ENCODE results near the gene LRRC61. TPM values are rescaled to one million over a fixed set of nuclear protein-coding genes. Genes with fewer than 3 reads are reported as not detected.

The LRRC61 gene
- total and polyA plus RNA-seq, 2 experiments from 2014 or later, result 34.7 to 75.2 TPM

- no peak for TF ChIP-seq CTCF (conservative IDR thresholded peaks at IDR 0.05; ENCODE audit: low read depth in 2 of 2)
- no peak for TF ChIP-seq STAT1 (IDR thresholded peaks at IDR 0.05; ENCODE audit: unreplicated experiment)
- no peak for TF ChIP-seq ETS1 (IDR thresholded peaks at IDR 0.05)
Measured at GRCh38 chr7:150384406-150385301, 61.5 kb downstream of the LRRC61 start (continued).

- no peaks in the 10 kb centered on the region for H3K9me2 ChIP-seq (ENCODE audit: insufficient read depth)
- H3K27me3 ChIP-seq (ENCODE audit: insufficient read depth), result no peaks in the 10 kb centered on the region
- peaks cover 4% of the 10 kb centered on the region; the same call in 1 of the 2 replicates for H3K36me3 ChIP-seq (ENCODE audit: insufficient read depth)
- H3K27ac ChIP-seq (ENCODE audit: low read depth), result peak overlapping the region; percentile 91
- Mint-ChIP-seq H3K36me3 (ENCODE audit: low read depth) (peaks cover 52% of the 10 kb centered on the region), H3K27ac (peak overlapping the region; percentile 92), H3K4me3 (peak overlapping the region; percentile 39; the same call in 1 of the 3 replicates), H3K27me3 (ENCODE audit: insufficient read depth, low read depth, poor library complexity) (peaks cover 27% of the 10 kb centered on the region), H3K4me1 (peaks cover 67% of the 10 kb centered on the region), H3K9me3 (no peaks in the 10 kb centered on the region)
- ATAC-seq (no peak), DNase-seq (ENCODE audit: low spot score) (no peak)
- peaks cover 56% of the 10 kb centered on the region for H3K79me2 ChIP-seq (replicated peaks; ENCODE audit: insufficient read depth)
- peaks cover 20% of the 10 kb centered on the region for H3F3A ChIP-seq (replicated peaks; ENCODE audit: low read depth)
- no peak overlapping the region for H3K4me3 ChIP-seq
- H3K4me2 ChIP-seq, result peak overlapping the region; percentile 78
- H2AFZ ChIP-seq, result no peak overlapping the region
- peaks cover 67% of the 10 kb centered on the region for H3K4me1 ChIP-seq (ENCODE audit: insufficient read depth)
- no peak for TF ChIP-seq ETS1 (IDR thresholded peaks at IDR 0.05)
- no peak for TF ChIP-seq STAT1 (IDR thresholded peaks at IDR 0.05; ENCODE audit: unreplicated experiment)
- no peak for TF ChIP-seq EZH2phosphoT487 (IDR thresholded peaks at IDR 0.05; ENCODE audit: unreplicated experiment)
- no peak for TF ChIP-seq NANOG (IDR thresholded peaks at IDR 0.05; ENCODE audit: borderline replicate concordance)
- no peak for TF ChIP-seq POLR2AphosphoS5 (IDR thresholded peaks at IDR 0.05; ENCODE audit: low read depth)
- TF ChIP-seq ZNF114 (CRISPR knock-in tag; IDR thresholded peaks at IDR 0.05), result no peak
- no peak for TF ChIP-seq EZH2 (IDR thresholded peaks at IDR 0.05; ENCODE audit: low read depth, unreplicated experiment)
- TF ChIP-seq JUNB (IDR thresholded peaks at IDR 0.05; ENCODE audit: unreplicated experiment), result no peak
- TF ChIP-seq REST (IDR thresholded peaks at IDR 0.05; ENCODE audit: unreplicated experiment), result no peak
- TF ChIP-seq CREB1 (CRISPR knock-in tag; IDR thresholded peaks at IDR 0.05; ENCODE audit: low read depth), result no peak
- TF ChIP-seq ZNF331 (CRISPR knock-in tag; IDR thresholded peaks at IDR 0.05; ENCODE audit: low read depth), result no peak
- TF ChIP-seq CTCF (conservative IDR thresholded peaks at IDR 0.05; ENCODE audit: low read depth in 2 of 2), result no peak
- no peaks in the 10 kb centered on the region; the same call in none of the 2 replicates for H4K20me1 ChIP-seq (replicated peaks; ENCODE audit: insufficient read depth)
Measured at GRCh38 chr7:150385302-150385723, 62.2 kb downstream of the LRRC61 start.
